CD4-positive, alpha-beta T cell (primary cell): Measurements from ENCODE around the gene INTS6. TPM values are rescaled to one million over a fixed set of nuclear protein-coding genes. Genes with fewer than 3 reads are reported as not detected.

Experiments
- ATAC-seq: fragments of 200-7000 bp; cut with Tn5 transposase; one replicate; pipeline ENCODE4 v1.10.0; 2022; ENCODE audit warnings: mild to moderate bottlenecking; ENCODE audit not compliant: poor library complexity
- CTCF ChIA-PET: fragments of 350-600 bp; sonication (Branson Sonifier 250); formaldehyde crosslinking; loops from one replicate; lab custom pipeline; 2021; ENCODE audit warnings: antibody characterized with exemption, inconsistent platforms; lab: Charles Lee
- POLR2A ChIA-PET: fragments of 350-600 bp; sonication (Branson Sonifier 250); formaldehyde crosslinking; loops from one replicate; lab custom pipeline; 2021; ENCODE audit warnings: antibody characterized with exemption, inconsistent platforms; lab: Charles Lee
- DNase-seq, 14 experiments: peaks; one replicate each; pipeline ENCODE4 v3.0.0-alpha.2; 2013 to 2020; ENCODE audit warnings: mixed read lengths in 2 of 14
- H3K27ac ChIP-seq, 2 donors: one replicate each; pipeline versions ENCODE4 v1.5.1 to v1.7.0; 2013; ENCODE audit warnings: low read length in 2 of 2, low read depth in 1 of 2, mild to moderate bottlenecking in 1 of 2
- H3K27me3 ChIP-seq, 2 experiments: 1 replicate in 1 of 2; 2 replicates in 1 of 2; pipeline versions ENCODE4 v1.6.1 to v1.7.0; 2013; ENCODE audit warnings: low read length in 2 of 2, control low read depth in 1 of 2, mild to moderate bottlenecking in 1 of 2, moderate library complexity in 1 of 2; ENCODE audit not compliant: insufficient read depth in 2 of 2, control insufficient read depth in 1 of 2
- H3K36me3 ChIP-seq: one replicate; pipeline ENCODE4 v1.6.1; 2013; ENCODE audit warnings: low read length, control low read depth; ENCODE audit not compliant: insufficient read depth
- H3K4me1 ChIP-seq: one replicate; pipeline ENCODE4 v1.6.1; 2013; ENCODE audit warnings: low read length, control low read depth; ENCODE audit not compliant: insufficient read depth
- H3K4me3 ChIP-seq: one replicate; pipeline ENCODE4 v1.5.1; 2013; ENCODE audit warnings: mild to moderate bottlenecking, low read length, moderate library complexity
- H3K9me3 ChIP-seq, 2 experiments: 1 replicate in 1 of 2; 2 replicates in 1 of 2; pipeline versions ENCODE4 v1.6.1 to v1.7.0; 2013; ENCODE audit warnings: low read length in 2 of 2, mild to moderate bottlenecking in 2 of 2, control low read depth in 1 of 2, moderate library complexity in 1 of 2; ENCODE audit not compliant: control insufficient read depth in 1 of 2, insufficient read depth in 1 of 2
- H3K27ac Mint-ChIP-seq: one replicate; pipeline ENCODE4 v1.8.0; 2020; ENCODE audit warnings: mixed read lengths
- H3K27me3 Mint-ChIP-seq: one replicate; pipeline ENCODE4 v1.8.0; 2021; ENCODE audit warnings: mixed read lengths
- H3K36me3 Mint-ChIP-seq: one replicate; pipeline ENCODE4 v1.8.0; 2021; ENCODE audit warnings: low read depth, mixed read lengths
- H3K4me1 Mint-ChIP-seq: one replicate; pipeline ENCODE4 v1.8.0; 2021; ENCODE audit warnings: low read depth, mixed read lengths
- H3K4me3 Mint-ChIP-seq: one replicate; pipeline ENCODE4 v1.8.0; 2020; ENCODE audit warnings: mild to moderate bottlenecking, mixed read lengths
- H3K9me3 Mint-ChIP-seq: one replicate; pipeline ENCODE4 v1.8.0; 2020; ENCODE audit warnings: mixed read lengths
- intact Hi-C, 2 experiments: fragments of 100-400 bp; cut with DNase I in 1 of 2; cut with micrococcal nuclease in 1 of 2; formaldehyde crosslinking; loops; one replicate each; pipeline versions ENCODE4 v1.15.1 to v1.9.0; 2023 to 2025; cut with DNase I, micrococcal nuclease
- polyA plus RNA-seq, 2 donors: library from polyadenylated mRNA; unstranded; fragments of 120-200 nt; gene quantifications; one replicate each; pipeline ENCODE4 v1.2.1, GENCODE V29; 2013
- total RNA-seq, 174 experiments: library from RNA in 2 of 174; stranded (reverse) in 2 of 174; gene quantifications; one replicate each; pipeline ENCODE4 v1.2.3 and lab custom pipeline; 2021 to 2026
- TF ChIP-seq, protein P1 (sequence below): fragments of 200-600 bp; IDR thresholded peaks from one replicate; pipeline ENCODE4 v1.8.0; 2022; ENCODE audit warnings: antibody characterized with exemption, mild to moderate bottlenecking

INTS6 gene, protein sequence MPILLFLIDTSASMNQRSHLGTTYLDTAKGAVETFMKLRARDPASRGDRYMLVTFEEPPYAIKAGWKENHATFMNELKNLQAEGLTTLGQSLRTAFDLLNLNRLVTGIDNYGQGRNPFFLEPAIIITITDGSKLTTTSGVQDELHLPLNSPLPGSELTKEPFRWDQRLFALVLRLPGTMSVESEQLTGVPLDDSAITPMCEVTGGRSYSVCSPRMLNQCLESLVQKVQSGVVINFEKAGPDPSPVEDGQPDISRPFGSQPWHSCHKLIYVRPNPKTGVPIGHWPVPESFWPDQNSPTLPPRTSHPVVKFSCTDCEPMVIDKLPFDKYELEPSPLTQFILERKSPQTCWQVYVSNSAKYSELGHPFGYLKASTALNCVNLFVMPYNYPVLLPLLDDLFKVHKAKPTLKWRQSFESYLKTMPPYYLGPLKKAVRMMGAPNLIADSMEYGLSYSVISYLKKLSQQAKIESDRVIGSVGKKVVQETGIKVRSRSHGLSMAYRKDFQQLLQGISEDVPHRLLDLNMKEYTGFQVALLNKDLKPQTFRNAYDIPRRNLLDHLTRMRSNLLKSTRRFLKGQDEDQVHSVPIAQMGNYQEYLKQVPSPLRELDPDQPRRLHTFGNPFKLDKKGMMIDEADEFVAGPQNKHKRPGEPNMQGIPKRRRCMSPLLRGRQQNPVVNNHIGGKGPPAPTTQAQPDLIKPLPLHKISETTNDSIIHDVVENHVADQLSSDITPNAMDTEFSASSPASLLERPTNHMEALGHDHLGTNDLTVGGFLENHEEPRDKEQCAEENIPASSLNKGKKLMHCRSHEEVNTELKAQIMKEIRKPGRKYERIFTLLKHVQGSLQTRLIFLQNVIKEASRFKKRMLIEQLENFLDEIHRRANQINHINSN
- 10 to 100 TPM; 40.8 to 45.8 TPM for total RNA-seq
- 35.2 TPM for polyA plus RNA-seq (2013, experiment 1 of 2)
- 47.6 TPM for polyA plus RNA-seq (2013, experiment 2 of 2)
- total RNA-seq (lab: John Stamatoyannopoulos, UW) = 108 to 401 (median 158) reads per million in 172 experiments

DNA sequence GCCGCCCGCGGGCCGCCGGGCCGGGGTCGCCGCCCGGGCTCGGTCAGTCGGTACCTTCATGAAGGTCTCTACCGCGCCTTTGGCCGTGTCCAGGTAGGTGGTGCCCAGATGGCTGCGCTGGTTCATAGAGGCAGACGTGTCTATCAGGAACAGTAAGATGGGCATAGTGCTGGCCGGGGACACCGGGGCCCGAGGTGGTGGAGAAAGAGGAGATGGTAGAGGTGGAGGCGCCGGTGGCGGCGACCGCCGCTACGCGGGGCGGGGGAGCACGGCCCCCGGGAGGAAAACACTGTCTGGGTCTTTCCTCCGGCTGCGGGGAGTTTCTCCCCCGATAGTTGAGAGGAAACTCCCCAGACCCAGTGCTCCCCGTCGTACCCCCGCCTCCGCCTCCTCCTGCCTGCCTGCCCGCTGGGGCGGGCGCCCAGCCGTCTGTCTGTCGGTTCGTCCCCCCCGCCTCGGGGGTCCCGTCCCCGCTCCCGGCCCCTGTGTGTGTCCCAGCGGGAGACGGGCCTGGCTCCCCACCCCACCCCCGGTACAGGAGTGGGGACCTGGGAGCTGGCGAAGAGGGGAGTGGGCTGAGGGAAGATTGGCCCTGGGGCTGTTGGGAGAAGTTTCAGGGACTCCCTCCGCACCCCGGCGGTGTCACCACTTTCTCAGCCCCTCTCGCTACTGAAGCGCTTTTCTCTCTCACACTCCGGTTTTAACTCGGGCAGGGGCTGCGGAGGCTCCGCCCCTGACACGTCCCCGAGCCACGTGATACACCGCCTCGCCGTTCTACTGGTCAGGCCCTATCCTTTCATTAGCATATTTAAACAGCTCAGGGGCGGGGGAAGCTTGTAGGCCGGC lies at the start of gene INTS6:
TSS of gene INTS6 (minus strand) at position 676 of the 846 bp plus-strand sequence. CDS start at position 165, 511 bp downstream.
- peaks cover 55% of the 10 kb centered on the region for H3K36me3 Mint-ChIP-seq
- H3K4me3 Mint-ChIP-seq = peak within 1 kb of the TSS; percentile 96
- TF ChIP-seq, protein P1, sequence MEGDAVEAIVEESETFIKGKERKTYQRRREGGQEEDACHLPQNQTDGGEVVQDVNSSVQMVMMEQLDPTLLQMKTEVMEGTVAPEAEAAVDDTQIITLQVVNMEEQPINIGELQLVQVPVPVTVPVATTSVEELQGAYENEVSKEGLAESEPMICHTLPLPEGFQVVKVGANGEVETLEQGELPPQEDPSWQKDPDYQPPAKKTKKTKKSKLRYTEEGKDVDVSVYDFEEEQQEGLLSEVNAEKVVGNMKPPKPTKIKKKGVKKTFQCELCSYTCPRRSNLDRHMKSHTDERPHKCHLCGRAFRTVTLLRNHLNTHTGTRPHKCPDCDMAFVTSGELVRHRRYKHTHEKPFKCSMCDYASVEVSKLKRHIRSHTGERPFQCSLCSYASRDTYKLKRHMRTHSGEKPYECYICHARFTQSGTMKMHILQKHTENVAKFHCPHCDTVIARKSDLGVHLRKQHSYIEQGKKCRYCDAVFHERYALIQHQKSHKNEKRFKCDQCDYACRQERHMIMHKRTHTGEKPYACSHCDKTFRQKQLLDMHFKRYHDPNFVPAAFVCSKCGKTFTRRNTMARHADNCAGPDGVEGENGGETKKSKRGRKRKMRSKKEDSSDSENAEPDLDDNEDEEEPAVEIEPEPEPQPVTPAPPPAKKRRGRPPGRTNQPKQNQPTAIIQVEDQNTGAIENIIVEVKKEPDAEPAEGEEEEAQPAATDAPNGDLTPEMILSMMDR = no peak
- Histone ChIP-seq H3K9me3 (peaks cover 0 to 6% of the 10 kb centered on the region in 2 experiments), H3K4me1 (peaks cover 30% of the 10 kb centered on the region), H3K4me3 (peak within 1 kb of the TSS; percentile 88), H3K36me3 (peaks cover 34% of the 10 kb centered on the region), H3K27me3 (no peaks in the 10 kb centered on the region), H3K27ac (peak within 1 kb of the TSS; percentile 88 to 97)
- POLR2A ChIA-PET = interaction anchor here (0.6 to 6.9 kb wide), 67 partner anchors 10 to 1660 kb away, joined by 3 to 216 read pairs (median 5); partner anchors contain the start of genes ALG11, ATP7B, DHRS12 and KPNA3
- peak; percentile 73 to 100 (median 99) for DNase-seq
- intact Hi-C loops = loop anchor here (1.0 to 10.0 kb wide), 9 partner anchors 131 to 1658 kb away; partner anchors contain the start of genes CKAP2 (in 2 of the 2), VPS36 (in 2 of the 2), ALG11 (in 1 of the 2) and KPNA3 (in 1 of the 2)
- peak; percentile 83 for ATAC-seq
- H3K27me3 Mint-ChIP-seq = no peaks in the 10 kb centered on the region
- no peaks in the 10 kb centered on the region for H3K9me3 Mint-ChIP-seq
- H3K4me1 Mint-ChIP-seq = peaks cover 59% of the 10 kb centered on the region
- H3K27ac Mint-ChIP-seq = peak within 1 kb of the TSS; percentile 95
- CTCF ChIA-PET = interaction anchor here (0.8 to 2.5 kb wide), 4 partner anchors 16 to 345 kb away, joined by 3 to 7 read pairs (median 4); no protein-coding TSS in a partner anchor

DNA sequence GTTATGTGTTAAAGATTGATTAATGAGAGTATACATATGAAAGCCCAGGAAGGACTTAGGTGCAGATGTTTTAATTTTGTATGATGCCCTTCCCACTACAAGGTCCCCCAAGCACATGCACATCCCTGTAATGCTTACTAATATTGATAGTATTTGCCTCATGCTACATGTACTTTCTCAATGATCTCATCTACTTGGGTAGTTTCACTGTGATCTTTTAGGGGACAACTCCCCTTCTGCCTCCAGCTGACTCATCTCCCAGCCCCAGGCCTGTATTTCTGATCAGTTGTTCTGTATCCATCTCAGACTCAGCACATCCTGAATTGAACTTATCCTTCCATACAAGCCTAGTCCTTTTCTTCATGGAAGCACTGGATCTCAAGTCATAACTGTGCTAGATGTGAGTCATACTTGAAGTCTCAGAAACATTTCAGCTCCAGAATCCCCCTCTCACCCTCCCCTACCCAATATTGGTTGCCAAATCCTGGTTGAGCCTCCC lies 49.4 kb upstream of the INTS6 start:
- Mint-ChIP-seq H3K4me1 (no peaks in the 10 kb centered on the region), H3K4me3 (no peak overlapping the region), H3K9me3 (no peaks in the 10 kb centered on the region), H3K27ac (no peak overlapping the region), H3K36me3 (no peaks in the 10 kb centered on the region), H3K27me3 (peaks cover 6% of the 10 kb centered on the region)
- ChIA-PET POLR2A (no interaction called here), CTCF (no interaction called here)
- DNase-seq = peak in 2 of 14 experiments; percentile 18 to 24
- intact Hi-C loops = no loop called here
- Histone ChIP-seq H3K27me3 (no peaks in the 10 kb centered on the region), H3K9me3 (no peaks in the 10 kb centered on the region), H3K4me1 (no peaks in the 10 kb centered on the region), H3K27ac (no peak overlapping the region), H3K4me3 (no peak overlapping the region), H3K36me3 (no peaks in the 10 kb centered on the region)
- ATAC-seq = no peak
- TF ChIP-seq, protein P1 = no peak
